ENCODE results near the gene JARID2.

DNA sequence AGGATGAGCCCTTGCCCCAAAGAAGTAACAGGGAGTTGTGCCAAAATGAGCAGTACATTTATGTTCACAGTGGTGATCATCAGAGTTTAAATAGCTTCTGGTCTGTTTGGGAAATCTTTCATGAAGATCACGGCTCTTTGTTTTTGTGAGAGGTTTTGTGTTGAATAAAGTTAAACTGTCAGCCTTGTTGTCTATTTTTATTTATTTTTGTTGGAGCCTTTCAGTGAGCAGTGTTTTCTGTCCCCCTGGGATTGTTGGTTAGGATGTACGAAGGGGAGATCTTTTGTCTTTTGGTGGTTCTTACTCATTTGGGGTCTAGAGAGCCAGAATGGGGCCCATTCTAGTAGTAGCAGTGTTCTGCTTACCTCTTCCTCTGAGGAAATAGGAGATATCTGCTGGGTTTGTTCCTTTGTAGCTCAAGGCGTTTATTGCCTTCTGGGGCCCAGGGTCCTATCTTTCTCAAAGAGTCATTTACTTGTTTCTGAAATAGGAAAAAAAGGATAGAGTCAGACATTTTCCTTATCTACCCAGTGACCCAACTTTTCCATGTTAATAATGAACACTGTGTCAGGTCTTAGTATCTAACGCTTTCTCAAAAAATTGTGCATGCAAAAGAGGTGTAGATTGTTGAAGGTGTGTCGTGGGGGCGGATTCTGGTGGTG lies 157.4 kb downstream of the JARID2 start:
- TF ChIP-seq CTCF (IDR thresholded peaks at IDR 0.05) = no peak
- no peak for TF ChIP-seq JUND (IDR thresholded peaks at IDR 0.05)
- TF ChIP-seq RAD21 (IDR thresholded peaks at IDR 0.05; ENCODE audit: low read length) = no peak

Measured in SK-N-SH (cell line).